Cerebellar nuclear complex (tissue), 1 donor: ENCODE results near the gene ELK3.

Experiments used
- DNase-seq, 2 experiments: peaks; one replicate each; lab custom pipeline; 2025; lab: John Stamatoyannopoulos, UW

Gene ELK3

DNA sequence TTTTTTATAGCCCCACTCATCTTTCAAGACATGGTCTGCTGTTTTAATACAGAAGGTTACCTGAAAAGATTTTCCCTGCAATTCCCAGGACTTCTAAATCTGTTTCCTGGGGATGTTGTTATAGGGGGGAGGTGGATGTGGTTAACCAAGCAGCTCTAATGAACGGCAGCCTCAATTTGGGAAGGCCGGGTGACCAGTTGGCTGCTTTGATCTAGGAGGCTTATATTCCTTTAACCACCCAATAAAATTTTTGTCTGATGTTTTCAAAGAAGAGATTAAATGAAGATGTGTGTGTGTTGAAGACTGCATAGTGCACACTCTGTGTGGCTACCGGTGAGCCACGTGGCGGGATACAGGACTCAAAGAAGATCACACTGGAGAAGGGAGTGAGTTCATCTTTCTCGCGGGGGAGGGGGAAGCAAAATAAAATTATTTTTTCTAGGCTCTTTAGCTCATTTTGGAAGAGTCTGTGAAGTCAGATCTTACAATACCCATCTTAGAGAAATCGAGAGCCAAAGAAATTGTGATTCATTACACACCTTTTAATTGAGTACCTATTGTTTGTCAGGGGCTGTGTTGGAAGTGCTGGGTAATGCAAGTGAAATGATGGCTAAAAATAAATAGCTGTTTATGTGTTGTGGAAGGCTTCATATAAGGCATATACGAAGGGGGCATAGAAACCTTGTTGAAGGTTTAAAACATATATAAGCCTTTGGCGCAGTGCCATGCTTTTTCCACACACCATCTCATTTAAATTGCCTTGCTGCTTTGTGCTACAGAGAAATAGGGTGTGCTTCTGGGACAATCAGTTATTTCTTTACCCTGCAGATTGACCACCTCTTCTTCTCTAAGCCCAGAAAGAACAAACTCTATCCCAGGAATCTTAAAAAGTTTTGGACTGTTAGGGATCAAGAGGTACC, 18.5 kb downstream of the ELK3 start:
- DNase-seq: no peak

DNA sequence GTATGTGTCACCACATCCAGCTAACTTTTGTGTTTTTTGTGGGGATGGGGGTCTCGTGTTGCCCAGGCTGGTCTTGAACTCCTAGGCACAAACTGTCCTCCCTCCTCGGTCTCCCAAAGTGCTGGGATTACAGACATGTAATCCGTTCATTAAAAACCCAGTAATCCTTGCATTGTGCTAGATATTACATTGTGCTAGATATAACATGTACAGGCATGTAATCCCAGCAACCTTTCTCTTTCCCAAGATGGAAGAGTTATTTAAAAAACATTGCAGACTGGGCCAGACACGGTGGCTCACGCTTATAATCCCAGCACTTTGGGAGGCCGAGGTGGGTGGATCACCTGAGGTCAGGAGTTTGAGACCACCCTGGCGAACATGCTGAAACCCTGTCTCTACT, 19.7 kb downstream of the ELK3 start:
- no peak for DNase-seq

GRCh38 chr12:96215919-96216273, 21.7 kb downstream of the ELK3 start:
- no peak for DNase-seq

DNA sequence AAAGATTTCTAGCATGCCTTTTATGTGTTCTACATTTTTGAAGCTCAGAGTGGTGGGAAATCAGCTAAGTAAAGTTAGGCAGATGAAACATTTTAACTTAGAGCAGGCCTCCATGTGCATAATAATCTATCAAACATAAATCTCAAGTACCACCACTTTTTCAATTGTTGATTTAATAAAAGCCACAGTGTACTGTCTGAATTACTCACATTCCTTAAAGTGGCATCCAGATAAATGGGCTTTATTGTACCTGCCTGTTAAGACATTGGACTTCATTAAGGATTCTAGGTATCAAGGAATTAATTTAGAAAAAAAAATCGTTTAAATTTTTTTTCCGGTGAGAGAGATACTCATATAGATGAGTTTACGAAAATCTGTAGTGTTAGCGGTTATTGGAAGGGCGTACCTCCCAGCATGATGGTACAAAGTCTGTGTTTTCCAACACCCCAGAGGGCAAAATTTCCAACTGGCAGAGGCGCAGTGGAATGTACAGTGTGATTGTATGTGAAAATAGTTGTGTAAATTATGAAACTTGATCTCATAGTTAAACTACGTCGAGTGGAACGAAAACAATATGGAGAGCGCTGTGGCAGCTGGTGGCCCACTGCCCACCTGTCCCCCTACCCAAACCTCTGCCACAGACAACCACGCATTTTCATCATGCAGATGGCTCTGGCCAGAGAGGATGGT, 25.0 kb downstream of the ELK3 start:
- DNase-seq: no peak

- no peak for DNase-seq
Observed at GRCh38 chr12:96219700-96220206, 25.6 kb downstream of the ELK3 start.

- no peak for DNase-seq
Observed at GRCh38 chr12:96220902-96221301, 26.7 kb downstream of the ELK3 start.

DNA sequence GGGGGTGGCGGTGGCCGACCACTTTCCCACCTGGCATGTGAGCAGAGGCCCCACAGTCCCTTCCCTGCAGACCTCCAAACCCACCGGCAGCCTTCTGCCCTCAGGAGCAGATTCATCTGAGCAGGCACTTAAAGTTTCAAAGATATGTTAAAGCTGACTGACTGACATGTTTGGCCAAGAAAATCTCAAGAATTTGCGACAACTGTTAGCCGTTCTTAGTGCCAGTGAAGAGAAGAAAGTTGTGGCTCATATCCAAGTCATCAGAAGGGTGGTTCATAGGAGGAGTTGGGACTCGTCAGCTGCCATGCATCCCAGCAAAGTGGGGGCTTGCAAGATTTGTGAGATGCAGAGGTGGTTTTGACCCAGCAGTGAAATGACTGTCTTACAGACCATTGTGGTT, 27.2 kb downstream of the ELK3 start:
- no peak for DNase-seq

DNA sequence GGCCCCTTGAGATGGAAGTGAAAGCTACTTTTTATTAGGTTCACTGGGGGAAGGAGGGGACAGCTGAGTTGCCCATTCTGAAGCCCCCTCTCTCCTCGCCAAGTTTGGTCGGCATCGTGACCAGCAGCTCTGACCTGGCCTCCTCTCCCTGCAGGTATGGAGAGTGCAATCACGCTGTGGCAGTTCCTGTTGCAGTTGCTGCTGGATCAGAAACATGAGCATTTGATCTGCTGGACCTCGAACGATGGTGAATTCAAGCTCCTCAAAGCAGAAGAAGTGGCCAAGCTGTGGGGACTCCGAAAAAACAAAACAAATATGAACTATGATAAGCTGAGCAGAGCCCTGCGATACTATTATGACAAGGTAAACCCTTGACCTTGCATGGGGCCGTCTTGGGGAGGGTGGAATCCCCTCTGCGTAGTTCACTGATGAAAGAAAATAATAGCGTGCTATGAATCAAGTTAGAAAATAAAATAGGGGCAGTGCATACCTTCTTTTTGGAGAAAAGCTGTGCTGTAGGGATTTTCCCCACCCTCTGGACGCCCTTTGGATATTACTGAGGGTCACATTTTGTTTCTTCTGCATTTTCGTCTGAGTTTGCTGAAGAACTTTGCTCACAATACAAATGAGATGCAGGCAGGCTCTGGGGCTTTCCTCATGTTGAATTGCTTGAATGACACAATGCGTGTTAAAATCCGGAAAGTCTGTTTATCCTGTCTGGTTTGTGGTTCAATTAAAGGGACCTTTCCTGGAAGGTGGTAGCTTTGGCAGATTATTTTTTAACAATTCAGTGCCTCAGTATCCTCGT, 29.4 kb downstream of the ELK3 start:
- no peak for DNase-seq

GRCh38 chr12:96224219-96224615, 30.0 kb downstream of the ELK3 start:
- no peak for DNase-seq

DNA sequence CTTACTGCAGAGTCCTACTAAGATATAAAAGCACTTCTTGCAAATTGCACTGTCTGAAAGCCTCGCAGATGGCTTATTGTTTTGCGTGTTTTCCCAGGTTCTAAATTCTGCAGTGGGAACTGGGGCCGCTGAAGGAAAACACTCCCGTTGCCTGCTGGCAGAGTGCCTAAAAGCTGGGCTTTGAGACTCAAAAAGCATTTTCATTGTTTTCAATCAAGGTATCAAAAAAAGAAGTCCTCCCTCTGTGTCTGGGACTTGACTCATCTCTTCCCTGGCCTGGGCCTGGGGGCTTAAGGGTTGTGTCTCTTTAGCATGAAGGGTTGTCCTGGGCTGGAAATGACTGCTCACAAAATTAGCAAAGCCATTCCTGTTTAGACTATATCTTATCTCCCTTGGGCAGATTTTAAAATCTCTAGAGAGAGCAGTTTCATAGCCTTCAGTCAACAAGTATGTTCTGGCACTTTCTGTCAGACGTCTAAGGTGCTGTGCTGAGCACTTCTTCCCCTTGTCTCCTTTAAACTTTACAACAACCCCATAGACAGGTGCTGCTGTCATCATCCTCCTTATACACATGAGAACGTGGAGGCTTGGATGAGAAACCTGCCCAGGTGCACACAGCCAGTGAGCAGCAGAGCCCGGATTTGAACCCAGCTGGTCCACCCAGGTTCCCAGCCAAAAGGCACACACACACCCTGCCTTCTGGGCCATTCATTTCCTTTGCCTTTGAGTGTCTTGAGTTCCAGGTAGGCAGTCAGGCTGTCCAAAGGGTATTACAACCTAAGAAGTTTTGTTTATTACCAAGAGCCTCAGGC, 31.1 kb downstream of the ELK3 start:
- no peak for DNase-seq

DNA sequence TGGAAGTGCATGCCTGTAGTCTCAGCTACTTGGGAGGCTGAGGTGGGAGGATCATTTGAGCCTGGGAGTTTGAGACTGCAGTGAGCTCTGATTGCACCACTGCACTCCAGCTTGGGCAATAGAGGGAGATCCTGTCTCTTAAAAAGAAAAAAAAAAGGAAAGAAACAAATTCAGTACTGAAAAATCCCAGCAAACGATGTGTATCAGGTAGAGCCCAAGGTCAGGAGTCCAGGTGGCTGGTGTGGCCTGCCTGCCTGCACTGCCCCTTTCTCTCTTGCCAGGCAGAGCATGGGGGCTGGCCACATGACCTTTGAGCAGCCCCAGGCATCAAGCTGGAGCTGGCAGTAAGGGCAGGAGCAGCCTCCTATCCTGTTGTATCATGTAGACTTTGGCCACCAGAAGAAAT, 31.8 kb downstream of the ELK3 start:
- DNase-seq: no peak

DNA sequence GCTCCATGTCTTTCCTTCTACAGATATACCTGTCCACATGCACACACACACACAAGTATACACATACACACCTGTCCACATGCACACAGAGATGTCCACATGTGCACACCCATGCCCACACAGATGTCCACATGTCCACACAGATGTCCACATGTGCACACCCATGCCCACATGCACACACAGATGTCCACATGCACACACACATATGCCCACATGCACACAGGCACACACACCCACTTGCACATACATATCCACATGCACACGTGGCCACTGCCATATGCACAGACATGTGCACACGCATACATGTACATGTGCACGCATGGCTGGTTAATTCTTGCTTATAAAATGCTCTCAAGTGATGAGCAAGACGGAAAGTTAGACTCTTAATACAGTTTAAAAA, 32.2 kb downstream of the ELK3 start:
- DNase-seq: no peak

GRCh38 chr12:96226801-96227348, 32.7 kb downstream of the ELK3 start:
- DNase-seq: no peak

DNA sequence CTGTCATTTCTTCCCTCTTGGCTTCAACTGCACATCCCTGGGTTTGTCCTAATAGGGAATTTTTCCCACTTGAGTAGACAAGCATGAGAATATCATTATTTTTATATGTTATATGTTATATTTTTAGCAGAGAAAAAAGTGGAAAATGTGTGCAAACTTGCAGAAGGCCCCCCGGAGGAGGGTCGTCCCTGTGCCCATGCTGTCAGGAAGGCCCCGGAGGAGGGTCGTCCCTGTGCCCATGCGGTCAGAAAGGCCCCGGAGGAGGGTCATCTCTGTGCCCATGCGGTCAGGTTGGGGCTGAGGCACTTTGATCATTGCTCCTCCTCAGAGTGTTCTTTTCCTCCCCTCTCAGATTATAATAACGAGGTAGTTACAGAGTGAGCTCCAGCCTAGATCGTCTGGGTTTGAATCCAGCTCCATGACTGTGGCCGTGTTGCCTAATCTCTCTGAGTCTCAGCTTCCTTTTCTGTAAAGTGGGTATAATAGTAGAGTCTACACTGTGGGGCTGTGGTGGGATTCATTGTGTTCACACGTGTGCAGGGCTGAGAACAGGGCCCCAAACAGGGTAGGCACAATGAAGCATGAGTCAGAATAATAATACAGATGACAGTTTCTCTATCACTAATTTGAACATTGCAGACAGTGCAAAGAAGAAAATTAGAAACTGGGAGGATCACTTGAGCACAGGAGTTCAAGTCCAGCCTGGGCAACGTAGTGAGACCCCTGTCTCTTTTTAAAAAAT, 33.4 kb downstream of the ELK3 start:
- DNase-seq: no peak

DNA sequence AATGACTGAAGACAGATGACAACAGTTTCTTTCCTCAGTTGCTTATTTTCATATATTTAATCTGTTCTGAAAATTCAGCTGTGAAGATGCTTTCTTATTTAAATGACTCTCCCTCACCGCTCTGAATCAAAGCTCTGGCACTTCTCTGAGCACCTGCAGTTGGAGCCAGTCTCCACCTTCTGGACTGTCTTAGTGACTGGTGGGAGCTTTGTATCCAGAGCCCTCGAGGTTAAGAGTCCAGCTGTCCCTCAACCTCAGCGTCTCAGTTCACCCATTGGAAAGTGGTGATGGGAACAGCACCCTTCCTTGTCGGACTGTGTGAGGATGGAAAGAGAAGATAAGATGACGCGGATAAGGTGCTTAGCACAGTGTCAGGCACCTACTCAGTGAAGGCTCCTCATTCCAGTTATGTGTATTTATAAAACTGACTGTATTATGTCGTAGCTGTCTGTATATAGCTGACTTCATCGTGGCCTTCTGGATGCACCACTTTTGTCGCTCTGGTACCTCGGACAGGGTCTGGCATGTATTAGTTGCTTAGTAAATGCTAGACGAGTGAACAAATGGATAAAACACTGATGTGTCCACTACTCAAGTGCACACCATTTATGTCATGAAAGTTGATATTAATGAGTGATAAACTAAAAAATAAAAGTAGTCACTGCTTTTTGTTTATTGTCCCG, 34.5 kb downstream of the ELK3 start:
- peak in 1 of 2 experiments; percentile 36 for DNase-seq

DNA sequence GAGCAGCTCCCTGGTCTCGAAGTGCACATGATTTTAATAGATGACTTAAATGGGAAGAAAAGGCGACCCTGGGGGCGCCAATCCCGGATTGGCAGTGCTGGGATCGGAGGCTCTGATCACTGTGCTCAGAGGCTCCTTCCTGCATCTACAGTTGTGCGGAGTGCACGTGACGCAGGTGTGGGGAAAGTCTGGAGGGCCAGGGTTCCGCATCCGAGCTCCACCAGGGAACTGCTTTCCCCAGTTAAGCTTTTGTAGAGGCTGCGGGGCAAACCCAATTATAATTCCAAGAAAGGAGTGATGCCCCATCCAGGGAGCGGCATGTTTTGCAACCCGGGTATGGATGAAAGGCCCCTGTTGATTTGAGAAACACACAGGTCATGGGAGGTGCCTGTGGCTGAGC, 36.5 kb downstream of the ELK3 start:
- no peak for DNase-seq

DNA sequence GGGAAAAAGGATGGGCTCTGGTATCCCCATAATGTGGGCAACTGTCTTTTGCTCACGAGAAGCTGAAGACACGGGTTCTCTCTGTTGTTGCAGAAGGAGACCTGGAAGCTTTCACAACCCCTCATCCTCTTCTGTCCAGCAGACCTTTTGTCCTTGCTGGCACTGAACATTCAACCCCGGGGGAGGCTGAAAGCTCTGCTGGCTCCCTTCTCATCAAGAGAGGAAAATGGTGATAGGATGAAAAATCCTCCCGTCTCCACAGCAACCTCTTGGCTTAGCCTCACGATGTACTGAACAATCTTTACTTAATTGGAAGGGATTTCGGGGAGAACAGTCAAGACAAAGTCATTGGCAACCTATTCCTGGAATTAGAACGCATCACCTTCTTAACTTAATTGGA, 39.0 kb downstream of the ELK3 start:
- peak in 1 of 2 experiments; percentile 85 for DNase-seq

DNA sequence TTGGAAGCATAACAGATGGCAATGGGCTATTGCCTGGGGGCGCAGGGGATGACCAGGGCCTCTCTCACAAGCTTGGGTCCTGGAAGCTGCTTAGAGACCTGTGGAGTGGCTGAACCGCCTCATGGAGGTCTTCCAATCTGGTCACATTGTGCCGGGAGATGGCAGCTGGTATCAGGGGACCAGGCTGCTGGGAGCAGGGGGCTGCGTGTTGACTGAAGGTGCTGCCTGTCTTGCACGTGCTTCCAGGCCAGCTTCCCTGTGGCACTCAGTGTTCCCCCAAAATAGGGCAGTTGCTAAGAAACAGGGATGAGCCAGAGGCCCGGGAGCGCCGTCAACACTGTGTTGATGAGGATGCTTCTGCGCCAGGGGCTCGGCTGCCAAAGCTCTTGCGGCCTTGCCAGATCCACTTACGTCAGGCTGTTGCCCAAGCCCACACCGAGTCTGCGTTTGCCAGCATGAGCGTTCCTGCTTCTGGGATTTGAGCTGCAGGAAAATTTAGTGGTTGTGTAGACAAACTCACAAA, 39.8 kb downstream of the ELK3 start:
- peak; percentile 94 to 98 for DNase-seq

- no peak for DNase-seq
Observed at GRCh38 chr12:96234591-96235483, 40.7 kb downstream of the ELK3 start.
